Lower leg skin (tissue), 3 donors: ENCODE measurements around the gene MT1F.

Source experiments
- CTCF ChIP-seq, 3 donors: fragments of 450-650 bp; IDR thresholded peaks; one replicate each; pipeline ENCODE4 v1.5.1; 2016; ENCODE audit warnings: antibody characterized with exemption in 3 of 3, mild to moderate bottlenecking in 3 of 3, moderate library complexity in 2 of 3
- POLR2A ChIP-seq, 2 donors: fragments of 450-650 bp; IDR thresholded peaks; one replicate each; pipeline ENCODE4 v1.6.1; 2016 to 2017; ENCODE audit warnings: antibody characterized with exemption in 2 of 2, mild to moderate bottlenecking in 1 of 2, moderate library complexity in 1 of 2

GRCh38 chr16:56683424-56684172 is 25.8 kb downstream of the MT1F start:
- TF ChIP-seq CTCF (IDR thresholded peaks at IDR 0.05) (no peak), POLR2A (IDR thresholded peaks at IDR 0.05) (no peak)
